ENCODE measurements around the gene FBN2.
"Not testable (repeated sequence)": the region's sequence is repeated elsewhere in the genome, so short reads cannot be mapped to it uniquely, and the experiment has no call there.

Gene FBN2

DNA sequence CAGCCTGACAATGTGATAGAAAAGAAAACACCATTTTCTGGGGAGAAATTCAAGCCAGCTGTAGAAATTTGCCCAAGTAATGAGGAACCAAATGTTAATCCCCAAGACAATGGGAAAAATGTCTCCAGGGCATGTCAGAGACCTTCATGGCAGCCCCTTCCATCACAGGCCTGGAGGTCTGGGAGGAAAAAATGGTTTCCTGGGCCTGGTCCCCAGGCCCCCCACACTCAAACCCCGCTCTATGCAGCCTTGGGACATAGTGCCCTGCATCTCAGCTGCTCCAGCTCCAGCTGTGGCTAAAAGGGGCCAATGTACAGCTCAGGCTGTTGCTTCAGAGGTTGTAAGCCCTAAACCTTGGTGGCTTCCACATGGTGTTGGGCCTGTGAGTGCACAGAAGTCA, 34.3 kb downstream of the FBN2 start:
- not testable (repeated sequence) for H3K27me3 ChIP-seq (ENCODE audit: control insufficient read depth, insufficient read depth, low read length); H3K9ac ChIP-seq (ENCODE audit: low read depth, low read length); H3K36me3 ChIP-seq (ENCODE audit: control insufficient read depth, insufficient read depth, low read length); H3K4me3 ChIP-seq (ENCODE audit: low read depth, low read length); H3K27ac ChIP-seq (ENCODE audit: low read depth, low read length)
- peaks cover 19% of the 10 kb centered on the region for H3K4me1 ChIP-seq (ENCODE audit: control insufficient read depth, insufficient read depth, low read length)
- H3K9me3 ChIP-seq (ENCODE audit: control insufficient read depth, insufficient read depth, low read length), result peaks cover 14% of the 10 kb centered on the region

DNA sequence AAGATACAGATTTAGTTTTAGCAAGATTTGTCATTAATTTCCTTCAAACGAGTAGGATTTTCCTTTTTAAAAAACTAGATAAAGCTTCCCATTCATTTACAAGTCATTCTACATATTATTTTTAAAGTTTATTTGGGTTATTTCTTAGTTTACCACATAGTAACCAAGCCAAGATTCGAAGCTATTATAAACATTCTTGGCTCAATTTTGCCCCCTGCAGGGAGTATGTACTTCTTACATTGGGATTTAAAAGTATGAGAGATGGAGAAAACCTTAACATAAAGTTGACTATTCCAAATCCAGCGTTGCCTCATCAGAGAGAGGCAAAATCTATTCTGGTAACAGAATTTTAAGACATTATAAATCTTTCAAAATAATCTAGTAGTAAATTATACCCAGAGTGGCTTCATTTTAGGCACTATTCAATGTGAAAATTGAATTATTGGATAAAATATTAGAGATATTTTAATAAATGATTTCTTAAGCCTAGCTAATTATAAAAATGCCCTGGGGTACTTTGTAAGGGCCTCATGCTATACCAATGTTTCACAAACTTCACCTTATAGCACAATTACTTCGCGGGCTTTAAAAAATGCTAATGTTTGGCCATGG, 39.1 kb downstream of the FBN2 start:
- no peak overlapping the region for H3K9ac ChIP-seq (ENCODE audit: low read depth, low read length)
- H3K9me3 ChIP-seq (ENCODE audit: control insufficient read depth, insufficient read depth, low read length), result peaks cover 3% of the 10 kb centered on the region
- no peak overlapping the region for H3K4me3 ChIP-seq (ENCODE audit: low read depth, low read length)
- H3K27me3 ChIP-seq (ENCODE audit: control insufficient read depth, insufficient read depth, low read length), result no peaks in the 10 kb centered on the region
- H3K27ac ChIP-seq (ENCODE audit: low read depth, low read length), result no peak overlapping the region
- H3K36me3 ChIP-seq (ENCODE audit: control insufficient read depth, insufficient read depth, low read length), result no peaks in the 10 kb centered on the region
- H3K4me1 ChIP-seq (ENCODE audit: control insufficient read depth, insufficient read depth, low read length), result peaks cover 21% of the 10 kb centered on the region

DNA sequence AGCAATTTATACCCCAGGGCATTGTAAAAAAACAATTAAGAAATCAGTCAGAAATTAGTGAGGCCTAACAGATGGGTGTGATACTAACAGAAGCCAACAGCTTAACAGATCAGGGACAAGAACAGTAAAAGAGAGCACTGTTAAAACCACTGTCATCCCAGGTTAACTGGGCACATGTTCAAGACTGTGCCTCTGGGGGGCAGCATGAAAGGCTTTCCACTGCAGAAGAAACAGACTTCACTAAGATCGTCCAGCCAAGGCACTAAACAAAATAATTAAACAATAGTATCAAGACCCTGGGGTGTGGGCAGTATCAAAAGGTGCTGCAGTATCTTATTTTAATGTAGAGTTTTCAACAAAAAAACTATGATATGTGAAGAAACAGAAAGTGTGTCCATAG, 43.5 kb downstream of the FBN2 start:
- Histone ChIP-seq H3K9ac (ENCODE audit: low read depth, low read length) (no peak overlapping the region), H3K36me3 (ENCODE audit: control insufficient read depth, insufficient read depth, low read length) (no peaks in the 10 kb centered on the region), H3K27ac (ENCODE audit: low read depth, low read length) (no peak overlapping the region), H3K27me3 (ENCODE audit: control insufficient read depth, insufficient read depth, low read length) (no peaks in the 10 kb centered on the region), H3K4me1 (ENCODE audit: control insufficient read depth, insufficient read depth, low read length) (peaks cover 14% of the 10 kb centered on the region), H3K9me3 (ENCODE audit: control insufficient read depth, insufficient read depth, low read length) (no peaks in the 10 kb centered on the region), H3K4me3 (ENCODE audit: low read depth, low read length) (no peak overlapping the region)

DNA sequence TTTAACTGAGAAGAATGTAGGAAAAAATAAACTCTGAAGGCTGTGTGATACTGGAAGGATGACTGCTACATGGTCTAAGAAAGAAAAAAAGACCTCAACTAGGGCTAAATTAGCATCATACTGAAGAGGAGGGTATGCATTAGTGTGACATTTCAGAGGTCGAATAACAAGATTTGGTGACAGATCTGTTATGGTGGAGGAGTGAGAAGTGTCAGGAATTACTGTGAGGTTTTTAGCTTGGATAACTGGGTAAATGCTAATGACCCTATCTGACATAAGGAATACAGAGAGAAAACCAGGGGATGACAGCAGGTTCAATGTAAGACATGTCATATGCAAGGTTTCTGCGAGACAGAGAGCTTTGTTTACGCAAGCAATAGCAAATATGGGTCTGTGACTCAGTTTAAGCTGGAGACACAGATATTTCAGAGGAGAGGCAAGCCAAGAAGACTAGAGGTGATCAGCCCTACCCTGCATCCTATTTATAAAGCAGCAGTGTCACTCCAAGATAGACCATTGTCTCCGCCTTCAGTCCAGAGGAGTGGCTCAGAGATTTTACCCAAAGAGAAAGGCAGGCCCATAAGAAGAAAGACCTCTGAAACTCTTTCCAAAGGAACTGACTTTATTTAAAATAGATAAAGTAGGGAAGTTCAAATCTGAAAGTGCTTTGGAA, 44.3 kb downstream of the FBN2 start:
- H3K27me3 ChIP-seq (ENCODE audit: control insufficient read depth, insufficient read depth, low read length), result no peaks in the 10 kb centered on the region
- no peaks in the 10 kb centered on the region for H3K36me3 ChIP-seq (ENCODE audit: control insufficient read depth, insufficient read depth, low read length)
- peaks cover 8% of the 10 kb centered on the region; the same call in 1 of the 2 replicates for H3K4me1 ChIP-seq (ENCODE audit: control insufficient read depth, insufficient read depth, low read length)
- H3K27ac ChIP-seq (ENCODE audit: low read depth, low read length), result no peak overlapping the region
- no peak overlapping the region for H3K4me3 ChIP-seq (ENCODE audit: low read depth, low read length)
- no peaks in the 10 kb centered on the region for H3K9me3 ChIP-seq (ENCODE audit: control insufficient read depth, insufficient read depth, low read length)
- H3K9ac ChIP-seq (ENCODE audit: low read depth, low read length), result no peak overlapping the region

DNA sequence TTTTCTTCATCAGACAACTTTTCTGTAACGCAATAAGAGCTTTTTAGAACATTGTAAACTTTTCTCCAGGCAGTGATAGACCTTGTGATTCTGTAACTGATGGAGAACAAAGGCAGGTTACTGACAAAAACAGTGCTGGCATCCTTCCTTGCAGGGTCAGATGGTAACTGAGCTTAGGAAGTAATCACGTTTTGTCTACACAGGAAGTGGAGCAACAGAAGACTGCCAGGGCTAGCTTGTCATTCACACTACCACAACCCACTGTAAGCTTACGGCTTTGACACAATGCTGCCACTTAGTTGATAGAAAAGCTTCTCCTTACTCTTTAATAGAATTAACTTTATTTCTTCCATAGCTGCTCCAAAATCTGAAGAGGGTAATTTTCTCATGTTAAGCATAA, 46.8 kb downstream of the FBN2 start:
- no peak overlapping the region for H3K27ac ChIP-seq (ENCODE audit: low read depth, low read length)
- H3K4me3 ChIP-seq (ENCODE audit: low read depth, low read length), result no peak overlapping the region
- H3K4me1 ChIP-seq (ENCODE audit: control insufficient read depth, insufficient read depth, low read length), result peaks cover 8% of the 10 kb centered on the region; the same call in 1 of the 2 replicates
- no peaks in the 10 kb centered on the region for H3K9me3 ChIP-seq (ENCODE audit: control insufficient read depth, insufficient read depth, low read length)
- H3K27me3 ChIP-seq (ENCODE audit: control insufficient read depth, insufficient read depth, low read length), result no peaks in the 10 kb centered on the region
- H3K9ac ChIP-seq (ENCODE audit: low read depth, low read length), result no peak overlapping the region
- no peaks in the 10 kb centered on the region for H3K36me3 ChIP-seq (ENCODE audit: control insufficient read depth, insufficient read depth, low read length)

DNA sequence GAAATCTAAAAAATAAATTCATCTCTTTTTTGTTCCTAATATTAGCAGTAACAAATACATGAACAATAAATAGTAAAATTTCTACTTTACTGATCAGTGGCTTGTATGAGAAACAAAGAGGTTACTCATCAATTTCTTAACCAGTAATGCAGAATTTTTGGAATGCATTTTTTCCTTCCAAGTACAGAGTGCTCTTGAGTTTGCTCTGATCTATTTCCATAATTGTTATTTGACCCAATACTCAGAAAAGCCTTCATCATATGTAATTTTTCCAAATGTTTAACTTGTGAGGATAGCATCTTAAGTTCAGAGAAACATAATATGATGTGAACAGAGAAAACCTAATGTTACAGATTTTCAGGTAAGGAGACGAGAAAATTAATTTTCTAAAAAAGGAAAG, 47.3 kb downstream of the FBN2 start:
- H3K27me3 ChIP-seq (ENCODE audit: control insufficient read depth, insufficient read depth, low read length), result no peaks in the 10 kb centered on the region
- H3K36me3 ChIP-seq (ENCODE audit: control insufficient read depth, insufficient read depth, low read length), result no peaks in the 10 kb centered on the region
- peaks cover 8% of the 10 kb centered on the region; the same call in 1 of the 2 replicates for H3K4me1 ChIP-seq (ENCODE audit: control insufficient read depth, insufficient read depth, low read length)
- H3K27ac ChIP-seq (ENCODE audit: low read depth, low read length), result no peak overlapping the region
- no peak overlapping the region for H3K4me3 ChIP-seq (ENCODE audit: low read depth, low read length)
- H3K9me3 ChIP-seq (ENCODE audit: control insufficient read depth, insufficient read depth, low read length), result no peaks in the 10 kb centered on the region
- H3K9ac ChIP-seq (ENCODE audit: low read depth, low read length), result no peak overlapping the region

DNA sequence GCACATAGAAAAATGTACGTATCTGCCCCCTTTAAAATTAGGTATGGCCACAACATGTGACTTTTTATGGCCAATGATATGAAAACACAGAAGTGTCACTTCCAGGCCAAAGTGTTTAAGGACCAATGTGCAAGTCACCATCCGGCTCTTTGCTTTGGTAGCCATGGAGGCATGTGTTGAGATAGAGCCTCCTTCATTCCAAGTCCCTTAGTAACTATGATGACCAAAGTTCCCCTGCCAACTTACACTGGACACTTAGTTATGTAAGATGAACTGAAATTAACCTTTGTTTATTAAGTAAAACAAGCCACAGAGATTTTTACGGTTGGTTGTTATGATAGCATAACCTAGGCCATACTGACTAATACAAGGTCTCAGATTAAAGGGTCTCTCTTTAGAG, 51.0 kb downstream of the FBN2 start:
- Histone ChIP-seq H3K27ac (ENCODE audit: low read depth, low read length) (no peak overlapping the region), H3K36me3 (ENCODE audit: control insufficient read depth, insufficient read depth, low read length) (no peaks in the 10 kb centered on the region), H3K9ac (ENCODE audit: low read depth, low read length) (no peak overlapping the region), H3K9me3 (ENCODE audit: control insufficient read depth, insufficient read depth, low read length) (no peaks in the 10 kb centered on the region), H3K27me3 (ENCODE audit: control insufficient read depth, insufficient read depth, low read length) (no peaks in the 10 kb centered on the region), H3K4me1 (ENCODE audit: control insufficient read depth, insufficient read depth, low read length) (no peaks in the 10 kb centered on the region), H3K4me3 (ENCODE audit: low read depth, low read length) (no peak overlapping the region)

DNA sequence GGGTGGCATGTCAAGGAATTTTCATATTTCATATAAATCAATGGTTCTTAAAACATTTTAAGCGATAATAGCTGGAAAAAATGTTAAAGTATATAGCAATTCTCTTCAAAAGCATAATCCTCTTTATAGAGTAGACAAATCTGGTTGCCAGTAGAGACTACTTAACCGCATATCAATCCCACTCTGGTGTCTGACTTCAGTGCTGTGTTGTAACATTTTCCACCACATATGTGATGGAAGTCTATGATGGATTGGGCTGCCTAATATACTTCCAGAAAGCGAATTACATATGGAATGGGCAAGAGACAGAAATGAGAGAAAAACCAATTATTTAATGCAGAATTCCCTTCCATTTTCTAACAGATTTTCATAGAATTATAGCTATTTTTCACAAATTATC, 54.3 kb downstream of the FBN2 start:
- Histone ChIP-seq H3K36me3 (ENCODE audit: control insufficient read depth, insufficient read depth, low read length) (no peaks in the 10 kb centered on the region), H3K4me3 (ENCODE audit: low read depth, low read length) (no peak overlapping the region), H3K9me3 (ENCODE audit: control insufficient read depth, insufficient read depth, low read length) (no peaks in the 10 kb centered on the region), H3K27me3 (ENCODE audit: control insufficient read depth, insufficient read depth, low read length) (no peaks in the 10 kb centered on the region), H3K27ac (ENCODE audit: low read depth, low read length) (no peak overlapping the region), H3K4me1 (ENCODE audit: control insufficient read depth, insufficient read depth, low read length) (no peaks in the 10 kb centered on the region), H3K9ac (ENCODE audit: low read depth, low read length) (no peak overlapping the region)

DNA sequence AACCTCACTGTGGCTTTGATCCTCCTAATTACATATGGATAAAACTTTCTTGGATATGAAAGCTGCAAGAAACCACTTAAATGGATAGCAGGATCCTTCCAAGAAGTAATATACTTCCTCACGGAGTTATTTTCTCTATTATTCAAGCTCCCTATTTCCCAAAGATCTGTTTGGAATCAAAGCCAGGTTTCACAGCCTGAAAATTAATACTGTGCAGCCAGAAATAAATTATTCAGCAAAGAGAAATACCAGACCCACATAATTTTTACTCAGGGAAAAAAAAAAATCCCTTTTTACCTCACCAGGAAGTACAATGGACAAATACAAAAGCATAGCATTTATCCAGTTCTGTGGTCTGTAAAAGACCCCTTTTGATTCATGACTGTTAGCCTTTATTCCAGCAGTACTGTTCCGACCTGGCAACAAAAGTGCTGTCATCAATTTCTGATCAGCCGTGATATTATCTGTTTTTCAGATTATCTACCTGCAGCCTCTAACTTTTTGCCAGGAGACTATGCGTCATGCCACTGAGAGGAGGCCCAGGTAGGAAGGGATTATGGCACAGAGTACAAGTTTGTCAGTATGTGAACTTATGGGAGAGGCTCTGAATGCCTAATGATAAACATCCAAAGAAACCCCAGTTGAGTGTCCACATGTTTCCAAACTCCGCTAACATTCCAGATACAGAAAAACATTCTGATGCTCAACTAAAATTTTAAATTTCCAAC, 57.0 kb downstream of the FBN2 start:
- Histone ChIP-seq H3K27ac (ENCODE audit: low read depth, low read length) (no peak overlapping the region), H3K36me3 (ENCODE audit: control insufficient read depth, insufficient read depth, low read length) (no peaks in the 10 kb centered on the region), H3K4me3 (ENCODE audit: low read depth, low read length) (no peak overlapping the region), H3K9me3 (ENCODE audit: control insufficient read depth, insufficient read depth, low read length) (no peaks in the 10 kb centered on the region), H3K9ac (ENCODE audit: low read depth, low read length) (no peak overlapping the region), H3K27me3 (ENCODE audit: control insufficient read depth, insufficient read depth, low read length) (no peaks in the 10 kb centered on the region), H3K4me1 (ENCODE audit: control insufficient read depth, insufficient read depth, low read length) (no peaks in the 10 kb centered on the region)

DNA sequence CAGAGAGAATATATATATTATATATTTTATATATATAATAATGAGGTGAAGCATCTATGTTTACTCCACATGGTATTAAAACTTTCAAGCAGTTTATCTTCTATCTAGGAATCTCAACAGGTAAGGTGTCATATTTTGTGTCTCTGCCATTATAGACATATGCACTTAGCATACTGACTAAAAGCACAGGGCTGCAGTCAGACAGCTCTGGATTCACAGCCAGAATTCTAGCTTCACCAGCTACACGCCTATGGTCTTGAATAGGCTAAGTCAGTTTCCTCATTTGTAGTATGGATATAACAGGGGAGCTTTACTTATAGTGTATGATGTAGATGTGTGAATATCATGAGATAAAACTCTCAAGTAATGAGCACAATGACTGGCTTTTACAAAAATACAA, 57.9 kb downstream of the FBN2 start:
- H3K4me1 ChIP-seq (ENCODE audit: control insufficient read depth, insufficient read depth, low read length), result no peaks in the 10 kb centered on the region
- H3K9ac ChIP-seq (ENCODE audit: low read depth, low read length), result no peak overlapping the region
- H3K9me3 ChIP-seq (ENCODE audit: control insufficient read depth, insufficient read depth, low read length), result no peaks in the 10 kb centered on the region
- no peak overlapping the region for H3K4me3 ChIP-seq (ENCODE audit: low read depth, low read length)
- no peak overlapping the region for H3K27ac ChIP-seq (ENCODE audit: low read depth, low read length)
- no peaks in the 10 kb centered on the region for H3K36me3 ChIP-seq (ENCODE audit: control insufficient read depth, insufficient read depth, low read length)
- no peaks in the 10 kb centered on the region for H3K27me3 ChIP-seq (ENCODE audit: control insufficient read depth, insufficient read depth, low read length)

All from HUES48 (cell line).